Kidney (tissue), 14 donors: ENCODE results near the gene TTC23. TPM values are rescaled to one million over a fixed set of nuclear protein-coding genes. Genes with fewer than 3 reads are reported as not detected.

ENCODE experiments used
- DNase-seq, 5 donors: peaks; one replicate each; pipeline ENCODE4 v3.0.0-alpha.2; 2013 to 2020
- FAIRE-seq: peaks from 2 replicates; lab custom pipeline; 2012; peaks lifted over from hg19 to GRCh38; lab: Jason Lieb, UNC
- H3K27ac ChIP-seq, 2 donors: one replicate each; pipeline ENCODE4 v1.7.0; 2013; ENCODE audit warnings: low read depth in 2 of 2, low read length in 2 of 2, inconsistent platforms in 1 of 2
- H3K27me3 ChIP-seq: one replicate; pipeline ENCODE4 v1.7.1; 2013; ENCODE audit warnings: low read length, inconsistent platforms; ENCODE audit not compliant: control insufficient read depth, insufficient read depth
- H3K36me3 ChIP-seq, 3 donors: one replicate each; pipeline versions ENCODE4 v1.7.0 to v1.7.1; 2013; ENCODE audit warnings: low read length in 3 of 3, control low read depth in 1 of 3, inconsistent platforms in 1 of 3; ENCODE audit not compliant: insufficient read depth in 3 of 3, control insufficient read depth in 2 of 3
- H3K4me1 ChIP-seq, 3 donors: one replicate each; pipeline versions ENCODE4 v1.7.0 to v1.7.1; 2013; ENCODE audit warnings: low read length in 3 of 3, inconsistent platforms in 1 of 3, low read depth in 1 of 3; ENCODE audit not compliant: control insufficient read depth in 2 of 3, insufficient read depth in 2 of 3
- H3K4me3 ChIP-seq, 3 donors: one replicate each; pipeline versions ENCODE4 v1.7.0 to v1.8.1; 2013; ENCODE audit warnings: low read length in 3 of 3, control low read depth in 1 of 3, inconsistent platforms in 1 of 3
- H3K9ac ChIP-seq, 3 donors: one replicate each; pipeline versions ENCODE4 v1.7.0 to v1.7.1; 2013; ENCODE audit warnings: low read length in 3 of 3, control low read depth in 1 of 3, inconsistent platforms in 1 of 3
- H3K9me3 ChIP-seq, 3 donors: one replicate each; pipeline versions ENCODE4 v1.7.0 to v1.7.1; 2013; ENCODE audit warnings: low read length in 3 of 3, control low read depth in 1 of 3, inconsistent platforms in 1 of 3; ENCODE audit not compliant: control insufficient read depth in 2 of 3, insufficient read depth in 1 of 3
- intact Hi-C: fragments of 100-400 bp; cut with DNase I; formaldehyde crosslinking; loops from one replicate; pipeline ENCODE4 v1.11.1; 2022
- polyA plus RNA-seq: library from polyadenylated mRNA; stranded (reverse); fragments of 350-450 nt; fragmentation: Illumina TruSeq; extraction: RNeasy Lipid Tissue Mini Kit (QIAGEN cat#74804); gene quantifications from one replicate; pipeline ENCODE4 v1.2.3, GENCODE V29; 2014; ENCODE audit warnings: low read depth, low replicate concordance; ENCODE audit not compliant: insufficient read depth
- total RNA-seq: library from RNA; stranded (reverse); fragmentation: NEBNext Ultra II Directional; extraction: Animal tissue kit (Norgen Biotek cat#: 25700); gene quantifications from one replicate; pipeline ENCODE4 v1.2.1, GENCODE V29; 2021
- TF ChIP-seq, protein P1 (sequence below): IDR thresholded peaks from 3 replicates; pipeline ENCODE4 v1.5.1; 2012; ENCODE audit warnings: mild to moderate bottlenecking, moderate library complexity, borderline replicate concordance; ENCODE audit not compliant: insufficient read depth; ENCODE audit errors: extremely low read depth
- donor health status: control.
- donor health status: control.
- donor health status: control.
- donor health status: control.
- donor health status: control.
- donor health status: DM: yes; HTN: yes; CAD: no.
- donor health status: Normal renal cell carcinoma (clear cell type).

TTC23 gene
- total and polyA plus RNA-seq, 2 donors from 2014 or later: 11.2 to 23.6 TPM

DNA sequence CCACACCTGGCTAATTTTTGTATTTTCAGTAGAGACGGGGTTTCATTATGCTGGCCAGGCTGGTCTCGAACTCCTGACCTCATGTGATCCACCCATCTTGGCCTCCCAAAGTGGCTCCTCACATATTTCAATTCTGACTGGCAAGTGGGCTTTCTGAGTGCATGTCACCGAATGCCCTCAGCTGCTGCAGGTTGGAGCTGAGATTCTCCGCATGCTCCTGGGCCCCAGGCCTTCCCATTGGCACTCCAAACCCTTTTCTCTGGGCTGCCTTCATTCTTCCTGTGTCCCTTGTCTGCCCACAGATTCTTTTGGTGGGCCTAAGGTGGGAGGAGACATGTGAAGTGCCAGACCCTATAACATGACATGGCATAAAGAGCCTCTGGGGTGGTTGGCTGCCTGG is 77.2 kb downstream of the TTC23 start:
- DNase-seq (no peak), FAIRE-seq (no peak)
- intact Hi-C loops: no loop called here
- no peak overlapping the region for H3K4me3 ChIP-seq
- TF ChIP-seq, protein P1, sequence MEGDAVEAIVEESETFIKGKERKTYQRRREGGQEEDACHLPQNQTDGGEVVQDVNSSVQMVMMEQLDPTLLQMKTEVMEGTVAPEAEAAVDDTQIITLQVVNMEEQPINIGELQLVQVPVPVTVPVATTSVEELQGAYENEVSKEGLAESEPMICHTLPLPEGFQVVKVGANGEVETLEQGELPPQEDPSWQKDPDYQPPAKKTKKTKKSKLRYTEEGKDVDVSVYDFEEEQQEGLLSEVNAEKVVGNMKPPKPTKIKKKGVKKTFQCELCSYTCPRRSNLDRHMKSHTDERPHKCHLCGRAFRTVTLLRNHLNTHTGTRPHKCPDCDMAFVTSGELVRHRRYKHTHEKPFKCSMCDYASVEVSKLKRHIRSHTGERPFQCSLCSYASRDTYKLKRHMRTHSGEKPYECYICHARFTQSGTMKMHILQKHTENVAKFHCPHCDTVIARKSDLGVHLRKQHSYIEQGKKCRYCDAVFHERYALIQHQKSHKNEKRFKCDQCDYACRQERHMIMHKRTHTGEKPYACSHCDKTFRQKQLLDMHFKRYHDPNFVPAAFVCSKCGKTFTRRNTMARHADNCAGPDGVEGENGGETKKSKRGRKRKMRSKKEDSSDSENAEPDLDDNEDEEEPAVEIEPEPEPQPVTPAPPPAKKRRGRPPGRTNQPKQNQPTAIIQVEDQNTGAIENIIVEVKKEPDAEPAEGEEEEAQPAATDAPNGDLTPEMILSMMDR: no peak
- no peaks in the 10 kb centered on the region for H3K9me3 ChIP-seq
- H3K27ac ChIP-seq: no peak overlapping the region
- H3K27me3 ChIP-seq: no peaks in the 10 kb centered on the region
- H3K9ac ChIP-seq: no peak overlapping the region
- H3K4me1 ChIP-seq: peaks cover 0 to 6% (median 0%) of the 10 kb centered on the region in 3 donors
- peaks cover 2 to 12% (median 3%) of the 10 kb centered on the region in 3 donors for H3K36me3 ChIP-seq

DNA sequence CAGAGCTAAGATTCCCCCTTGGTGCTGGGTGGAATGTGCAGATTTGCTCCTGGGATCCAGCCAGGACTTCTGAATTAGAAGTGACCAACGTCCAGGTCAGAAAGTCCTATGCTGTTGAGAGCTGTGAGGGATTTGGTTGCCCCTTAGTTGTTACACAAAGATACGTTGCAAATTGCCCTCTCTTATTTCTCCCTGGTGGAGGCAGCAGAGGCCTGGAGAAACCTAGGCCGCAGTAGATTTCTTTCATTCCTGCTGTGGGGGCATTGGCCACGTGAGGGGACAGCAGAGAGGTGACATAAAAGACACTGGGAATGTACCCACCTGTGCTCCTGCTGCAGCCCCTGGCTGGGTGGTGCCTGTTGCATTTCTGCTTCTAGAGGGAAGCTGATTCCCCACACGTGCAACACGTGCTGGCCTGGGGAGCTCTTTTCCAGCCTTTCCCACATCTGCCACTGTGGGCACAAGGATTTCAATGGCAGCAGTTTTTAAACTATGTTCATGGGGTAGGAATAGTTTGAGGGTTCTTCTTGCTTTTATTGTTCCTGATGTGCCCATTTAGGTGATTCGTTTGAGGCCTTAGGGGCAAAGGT is 78.8 kb downstream of the TTC23 start:
- no peaks in the 10 kb centered on the region for H3K27me3 ChIP-seq

DNA sequence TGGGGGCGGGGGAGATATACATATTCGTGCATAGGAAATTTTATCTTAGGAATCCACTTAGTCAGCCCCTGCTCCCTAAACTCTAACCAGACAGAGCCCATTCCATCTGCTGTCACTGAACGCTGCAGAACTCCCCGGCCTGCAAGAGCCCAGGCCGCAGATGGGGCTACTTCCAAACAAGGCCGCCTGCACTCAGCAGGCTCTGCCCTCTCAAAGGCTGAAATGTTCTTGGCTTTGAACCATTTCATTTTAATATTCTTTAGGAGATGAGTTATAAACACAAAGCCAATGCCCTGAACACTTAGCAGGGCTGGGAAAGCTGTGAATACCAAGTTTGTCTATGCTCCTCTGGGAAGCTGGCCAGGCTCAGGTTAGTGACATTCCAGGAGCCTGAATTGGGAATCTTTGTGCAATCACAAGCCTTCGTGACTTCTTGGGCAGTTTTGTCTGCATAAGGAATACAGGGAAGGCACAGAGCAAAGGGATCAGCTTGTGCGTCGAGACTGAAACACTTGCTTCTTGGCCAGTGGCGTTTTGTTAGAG is 79.5 kb downstream of the TTC23 start:
- no peak for FAIRE-seq
- Histone ChIP-seq H3K27ac (peak overlapping the region in 1 of 2 donors; percentile 17), H3K36me3 (peaks cover 2 to 12% (median 3%) of the 10 kb centered on the region in 3 donors), H3K4me3 (no peak overlapping the region), H3K9me3 (no peaks in the 10 kb centered on the region), H3K4me1 (no peaks in the 10 kb centered on the region), H3K9ac (no peak overlapping the region), H3K27me3 (no peaks in the 10 kb centered on the region)
- intact Hi-C loops: no loop called here
- no peak for DNase-seq
- TF ChIP-seq, protein P1: no peak

More for the DNA sequence above, 78.8 kb downstream of the TTC23 start:
- intact Hi-C loops: no loop called here
- Histone ChIP-seq H3K4me1 (peaks cover 0 to 6% (median 0%) of the 10 kb centered on the region in 3 donors), H3K27ac (no peak overlapping the region), H3K9me3 (no peaks in the 10 kb centered on the region), H3K36me3 (peaks cover 2 to 12% (median 5%) of the 10 kb centered on the region in 3 donors), H3K4me3 (no peak overlapping the region), H3K9ac (no peak overlapping the region)
- FAIRE-seq (no peak), DNase-seq (no peak)
- TF ChIP-seq, protein P1: no peak
